K562 (cell line): ENCODE results near the gene MLLT6. TPM values are rescaled to one million over a fixed set of nuclear protein-coding genes. Genes with fewer than 3 reads are reported as not detected.
A peak's percentile ranks its signal among the peaks of the same experiment; 100 is the strongest.

Experiments
- CHCHD3 ChIP-seq: fragments of 250-450 bp; sonication (Bioruptor Pico); IDR thresholded peaks from 2 replicates; pipeline ENCODE4 v2.1.2; 2022; ENCODE audit warnings: mild to moderate bottlenecking
- HLTF ChIP-seq: fragments of 450-650 bp; IDR thresholded peaks from 2 replicates; pipeline ENCODE4 v1.6.1; 2016
- MEF2D ChIP-seq: conservative IDR thresholded peaks from 2 replicates; pipeline ENCODE4 v1.6.1; 2016; ENCODE audit warnings: low read depth, missing genetic modification characterization, missing compliant biosample characterization
- NCOA1 ChIP-seq: fragments of 450-650 bp; IDR thresholded peaks from 2 replicates; pipeline ENCODE4 v1.6.1; 2016; ENCODE audit warnings: low read depth
- NR2C1 ChIP-seq, 2 experiments: fragments of 450-650 bp; IDR thresholded peaks; 2 replicates each; pipeline ENCODE4 v1.6.1; 2017; ENCODE audit warnings: mild to moderate bottlenecking in 2 of 2, antibody characterized with exemption in 1 of 2, inconsistent platforms in 1 of 2, missing compliant biosample characterization in 1 of 2, missing genetic modification characterization in 1 of 2
- PHF20 ChIP-seq: fragments of 450-650 bp; IDR thresholded peaks from 2 replicates; pipeline ENCODE4 v1.6.1; 2018; ENCODE audit not compliant: partially characterized antibody
- SMARCC2 ChIP-seq: fragments of 450-650 bp; IDR thresholded peaks from 2 replicates; pipeline ENCODE4 v1.6.1; 2017; ENCODE audit warnings: antibody characterized with exemption, moderate library complexity, mild to moderate bottlenecking, low read depth
- SNIP1 ChIP-seq: fragments of 450-650 bp; IDR thresholded peaks from 2 replicates; pipeline ENCODE4 v1.7.1; 2017; ENCODE audit warnings: low read depth, mild to moderate bottlenecking
- TCFL5 ChIP-seq: fragments of 250-450 bp; sonication (Bioruptor Pico); conservative IDR thresholded peaks from 2 replicates; pipeline ENCODE4 v1.6.1; 2021; ENCODE audit warnings: mild to moderate bottlenecking, moderate library complexity, matching md5 sums
- ZBTB2 ChIP-seq: fragments of 450-650 bp; IDR thresholded peaks from 2 replicates; pipeline ENCODE4 v1.6.1; 2016; ENCODE audit warnings: antibody characterized with exemption
- ZNF12 ChIP-seq: sonication (generic); formaldehyde crosslinking; IDR thresholded peaks from 2 replicates; pipeline ENCODE4 v1.4.0; 2020; ENCODE audit warnings: mild to moderate bottlenecking, missing genetic modification reagents
- ZNF121 ChIP-seq: sonication (generic); formaldehyde crosslinking; conservative IDR thresholded peaks from 2 replicates; pipeline ENCODE4 v1.8.0; 2022; ENCODE audit warnings: missing genetic modification reagents
- ZNF140 ChIP-seq: fragments of 250-450 bp; sonication (Bioruptor Pico); IDR thresholded peaks from 2 replicates; pipeline ENCODE4 v1.8.0; 2021; ENCODE audit warnings: moderate library complexity, mild to moderate bottlenecking, inconsistent platforms
- ZNF175 ChIP-seq: fragments of 200-800 bp; sonication (Bioruptor generic); IDR thresholded peaks from 2 replicates; pipeline ENCODE4 v1.6.1; 2016; ENCODE audit warnings: low read depth, mild to moderate bottlenecking, missing genetic modification characterization, missing compliant biosample characterization
- polyA plus RNA-seq, 8 experiments: library from polyadenylated mRNA; depleted of rRNA in 4 of 8; stranded (reverse) in 5 of 8; unstranded in 3 of 8; fragments of >200 nt; fragmentation: Nextera tagmentation in 2 of 8; fragmentation: Illumina TruSeq in 1 of 8; extraction: Ambion mirVana in 2 of 8; extraction: Trizol in 1 of 8; gene quantifications; 2 replicates each; pipeline versions ENCODE4 v1.2.1 to v1.2.3, GENCODE V29; 2011 to 2014; ENCODE audit warnings: inconsistent platforms in 1 of 8, missing spikeins in 1 of 8
- total RNA-seq, 7 experiments: library from RNA; depleted of rRNA in 6 of 7; stranded (reverse); fragments of >200 nt in 6 of 7; fragmentation: Illumina TruSeq in 2 of 7; extraction: Trizol in 2 of 7; gene quantifications; 2 replicates each; pipeline versions ENCODE4 v1.2.1 to v1.2.3, GENCODE V29; 2011 to 2021; ENCODE audit warnings: low replicate concordance in 1 of 7
- TF ChIP-seq, protein P1 (sequence below): fragments of 450-650 bp; IDR thresholded peaks from 2 replicates; pipeline ENCODE4 v1.6.1; 2017; ENCODE audit warnings: antibody characterized with exemption
- TF ChIP-seq, protein P2 (sequence below), 2 experiments: fragments of 150-350 bp in 1 of 2; IDR thresholded peaks; 2 replicates each; pipeline ENCODE4 v1.6.1; 2012 to 2016; ENCODE audit warnings: low read depth in 2 of 2, low read length in 2 of 2, mild to moderate bottlenecking in 1 of 2, moderate library complexity in 1 of 2
- TF ChIP-seq, protein P3 (sequence below): fragments of 450-650 bp; IDR thresholded peaks from 2 replicates; pipeline ENCODE4 v1.6.1; 2018; ENCODE audit not compliant: partially characterized antibody

Gene MLLT6
- total and polyA plus RNA-seq, 9 of the 15 experiments (the other 6 are each of a cell fraction or from before 2014, with no cell fraction given), result 3.1 to 71.7 (median 30.0) TPM

- TF ChIP-seq ZBTB2, result no peak
- TF ChIP-seq, protein P1, sequence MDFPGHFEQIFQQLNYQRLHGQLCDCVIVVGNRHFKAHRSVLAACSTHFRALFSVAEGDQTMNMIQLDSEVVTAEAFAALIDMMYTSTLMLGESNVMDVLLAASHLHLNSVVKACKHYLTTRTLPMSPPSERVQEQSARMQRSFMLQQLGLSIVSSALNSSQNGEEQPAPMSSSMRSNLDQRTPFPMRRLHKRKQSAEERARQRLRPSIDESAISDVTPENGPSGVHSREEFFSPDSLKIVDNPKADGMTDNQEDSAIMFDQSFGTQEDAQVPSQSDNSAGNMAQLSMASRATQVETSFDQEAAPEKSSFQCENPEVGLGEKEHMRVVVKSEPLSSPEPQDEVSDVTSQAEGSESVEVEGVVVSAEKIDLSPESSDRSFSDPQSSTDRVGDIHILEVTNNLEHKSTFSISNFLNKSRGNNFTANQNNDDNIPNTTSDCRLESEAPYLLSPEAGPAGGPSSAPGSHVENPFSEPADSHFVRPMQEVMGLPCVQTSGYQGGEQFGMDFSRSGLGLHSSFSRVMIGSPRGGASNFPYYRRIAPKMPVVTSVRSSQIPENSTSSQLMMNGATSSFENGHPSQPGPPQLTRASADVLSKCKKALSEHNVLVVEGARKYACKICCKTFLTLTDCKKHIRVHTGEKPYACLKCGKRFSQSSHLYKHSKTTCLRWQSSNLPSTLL, result no peak
- 0 out of 2 replicates have a peak, but pooled peaks have one; percentile 20 for TF ChIP-seq NCOA1
- no peak for TF ChIP-seq CHCHD3 (CRISPR knock-in tag)
- peak; percentile 80; the same call in 1 of the 2 replicates for TF ChIP-seq SNIP1
- peak; percentile 90 for TF ChIP-seq PHF20
- no peak for TF ChIP-seq ZNF175
- no peak for TF ChIP-seq TCFL5
- TF ChIP-seq SMARCC2, result no peak
- TF ChIP-seq MEF2D (tag), result no peak
- TF ChIP-seq ZNF12 (CRISPR knock-in tag), result no peak
- peak; percentile 90 for TF ChIP-seq NR2C1 (IDR thresholded peaks at IDR 0.05)
- TF ChIP-seq NR2C1 (tag; IDR thresholded peaks at IDR 0.05), result peak; percentile 92
- TF ChIP-seq, protein P2, sequence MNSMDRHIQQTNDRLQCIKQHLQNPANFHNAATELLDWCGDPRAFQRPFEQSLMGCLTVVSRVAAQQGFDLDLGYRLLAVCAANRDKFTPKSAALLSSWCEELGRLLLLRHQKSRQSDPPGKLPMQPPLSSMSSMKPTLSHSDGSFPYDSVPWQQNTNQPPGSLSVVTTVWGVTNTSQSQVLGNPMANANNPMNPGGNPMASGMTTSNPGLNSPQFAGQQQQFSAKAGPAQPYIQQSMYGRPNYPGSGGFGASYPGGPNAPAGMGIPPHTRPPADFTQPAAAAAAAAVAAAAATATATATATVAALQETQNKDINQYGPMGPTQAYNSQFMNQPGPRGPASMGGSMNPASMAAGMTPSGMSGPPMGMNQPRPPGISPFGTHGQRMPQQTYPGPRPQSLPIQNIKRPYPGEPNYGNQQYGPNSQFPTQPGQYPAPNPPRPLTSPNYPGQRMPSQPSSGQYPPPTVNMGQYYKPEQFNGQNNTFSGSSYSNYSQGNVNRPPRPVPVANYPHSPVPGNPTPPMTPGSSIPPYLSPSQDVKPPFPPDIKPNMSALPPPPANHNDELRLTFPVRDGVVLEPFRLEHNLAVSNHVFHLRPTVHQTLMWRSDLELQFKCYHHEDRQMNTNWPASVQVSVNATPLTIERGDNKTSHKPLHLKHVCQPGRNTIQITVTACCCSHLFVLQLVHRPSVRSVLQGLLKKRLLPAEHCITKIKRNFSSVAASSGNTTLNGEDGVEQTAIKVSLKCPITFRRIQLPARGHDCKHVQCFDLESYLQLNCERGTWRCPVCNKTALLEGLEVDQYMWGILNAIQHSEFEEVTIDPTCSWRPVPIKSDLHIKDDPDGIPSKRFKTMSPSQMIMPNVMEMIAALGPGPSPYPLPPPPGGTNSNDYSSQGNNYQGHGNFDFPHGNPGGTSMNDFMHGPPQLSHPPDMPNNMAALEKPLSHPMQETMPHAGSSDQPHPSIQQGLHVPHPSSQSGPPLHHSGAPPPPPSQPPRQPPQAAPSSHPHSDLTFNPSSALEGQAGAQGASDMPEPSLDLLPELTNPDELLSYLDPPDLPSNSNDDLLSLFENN (IDR thresholded peaks at IDR 0.05; ENCODE audit: low read depth in 2 of 2, low read length in 2 of 2), result no peak
- 0 out of 2 replicates have a peak, but pooled peaks have one; percentile 40 for TF ChIP-seq HLTF
- TF ChIP-seq, protein P3, sequence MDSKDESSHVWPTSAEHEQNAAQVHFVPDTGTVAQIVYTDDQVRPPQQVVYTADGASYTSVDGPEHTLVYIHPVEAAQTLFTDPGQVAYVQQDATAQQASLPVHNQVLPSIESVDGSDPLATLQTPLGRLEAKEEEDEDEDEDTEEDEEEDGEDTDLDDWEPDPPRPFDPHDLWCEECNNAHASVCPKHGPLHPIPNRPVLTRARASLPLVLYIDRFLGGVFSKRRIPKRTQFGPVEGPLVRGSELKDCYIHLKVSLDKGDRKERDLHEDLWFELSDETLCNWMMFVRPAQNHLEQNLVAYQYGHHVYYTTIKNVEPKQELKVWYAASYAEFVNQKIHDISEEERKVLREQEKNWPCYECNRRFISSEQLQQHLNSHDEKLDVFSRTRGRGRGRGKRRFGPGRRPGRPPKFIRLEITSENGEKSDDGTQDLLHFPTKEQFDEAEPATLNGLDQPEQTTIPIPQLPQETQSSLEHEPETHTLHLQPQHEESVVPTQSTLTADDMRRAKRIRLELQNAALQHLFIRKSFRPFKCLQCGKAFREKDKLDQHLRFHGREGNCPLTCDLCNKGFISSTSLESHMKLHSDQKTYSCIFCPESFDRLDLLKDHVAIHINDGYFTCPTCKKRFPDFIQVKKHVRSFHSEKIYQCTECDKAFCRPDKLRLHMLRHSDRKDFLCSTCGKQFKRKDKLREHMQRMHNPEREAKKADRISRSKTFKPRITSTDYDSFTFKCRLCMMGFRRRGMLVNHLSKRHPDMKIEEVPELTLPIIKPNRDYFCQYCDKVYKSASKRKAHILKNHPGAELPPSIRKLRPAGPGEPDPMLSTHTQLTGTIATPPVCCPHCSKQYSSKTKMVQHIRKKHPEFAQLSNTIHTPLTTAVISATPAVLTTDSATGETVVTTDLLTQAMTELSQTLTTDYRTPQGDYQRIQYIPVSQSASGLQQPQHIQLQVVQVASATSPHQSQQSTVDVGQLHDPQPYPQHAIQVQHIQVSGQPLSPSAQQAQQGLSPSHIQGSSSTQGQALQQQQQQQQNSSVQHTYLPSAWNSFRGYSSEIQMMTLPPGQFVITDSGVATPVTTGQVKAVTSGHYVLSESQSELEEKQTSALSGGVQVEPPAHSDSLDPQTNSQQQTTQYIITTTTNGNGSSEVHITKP, result peak; percentile 47
- no peak for TF ChIP-seq ZNF121 (CRISPR knock-in tag)
- TF ChIP-seq ZNF140 (CRISPR knock-in tag), result no peak
Observed at GRCh38 chr17:38752308-38753070, 47.4 kb downstream of the MLLT6 start, which contains the start of gene PSMB3 (continued).
